GM10266 (cell line): Measurements from ENCODE around the gene DOLPP1.

Experiments
- DNase-seq: peaks from one replicate; pipeline ENCODE4 v3.0.0; 2012; ENCODE audit errors: extremely low spot score
- TF ChIP-seq, protein P1 (sequence below): IDR thresholded peaks from 2 replicates; pipeline ENCODE4 v1.5.1; 2012; ENCODE audit warnings: mild to moderate bottlenecking, low read depth; ENCODE audit not compliant: control insufficient read depth, insufficient read depth; ENCODE audit errors: missing control alignments

Gene DOLPP1

DNA sequence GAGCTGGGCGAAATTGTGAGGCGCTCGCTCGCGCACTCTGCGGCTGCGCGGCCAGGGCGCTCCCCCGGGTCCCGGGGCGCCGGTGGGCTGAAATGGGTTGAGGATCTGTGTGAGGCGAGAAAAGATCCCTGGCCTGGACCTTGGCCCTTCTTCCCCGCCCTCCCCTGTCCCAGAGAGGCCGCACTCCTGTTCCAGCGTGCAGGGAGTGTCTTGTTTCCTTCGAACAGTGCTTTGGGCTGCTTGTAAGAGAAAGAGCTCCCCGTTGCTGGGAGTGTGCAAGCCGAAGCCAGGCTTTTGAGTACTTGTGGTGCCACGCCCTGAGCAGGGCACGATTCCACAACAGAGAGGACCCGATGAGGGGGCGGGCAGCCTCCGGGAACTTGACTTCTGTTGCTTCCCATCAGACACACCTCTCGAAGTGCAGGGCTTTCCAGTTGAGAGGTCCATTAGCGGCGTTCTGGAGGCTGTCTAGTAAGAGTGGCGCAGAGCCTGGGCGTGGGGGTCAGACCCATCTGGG is 535 bp downstream of the DOLPP1 start:
- DNase-seq: peak; percentile 95
- TF ChIP-seq, protein P1, sequence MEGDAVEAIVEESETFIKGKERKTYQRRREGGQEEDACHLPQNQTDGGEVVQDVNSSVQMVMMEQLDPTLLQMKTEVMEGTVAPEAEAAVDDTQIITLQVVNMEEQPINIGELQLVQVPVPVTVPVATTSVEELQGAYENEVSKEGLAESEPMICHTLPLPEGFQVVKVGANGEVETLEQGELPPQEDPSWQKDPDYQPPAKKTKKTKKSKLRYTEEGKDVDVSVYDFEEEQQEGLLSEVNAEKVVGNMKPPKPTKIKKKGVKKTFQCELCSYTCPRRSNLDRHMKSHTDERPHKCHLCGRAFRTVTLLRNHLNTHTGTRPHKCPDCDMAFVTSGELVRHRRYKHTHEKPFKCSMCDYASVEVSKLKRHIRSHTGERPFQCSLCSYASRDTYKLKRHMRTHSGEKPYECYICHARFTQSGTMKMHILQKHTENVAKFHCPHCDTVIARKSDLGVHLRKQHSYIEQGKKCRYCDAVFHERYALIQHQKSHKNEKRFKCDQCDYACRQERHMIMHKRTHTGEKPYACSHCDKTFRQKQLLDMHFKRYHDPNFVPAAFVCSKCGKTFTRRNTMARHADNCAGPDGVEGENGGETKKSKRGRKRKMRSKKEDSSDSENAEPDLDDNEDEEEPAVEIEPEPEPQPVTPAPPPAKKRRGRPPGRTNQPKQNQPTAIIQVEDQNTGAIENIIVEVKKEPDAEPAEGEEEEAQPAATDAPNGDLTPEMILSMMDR: no peak

DNA sequence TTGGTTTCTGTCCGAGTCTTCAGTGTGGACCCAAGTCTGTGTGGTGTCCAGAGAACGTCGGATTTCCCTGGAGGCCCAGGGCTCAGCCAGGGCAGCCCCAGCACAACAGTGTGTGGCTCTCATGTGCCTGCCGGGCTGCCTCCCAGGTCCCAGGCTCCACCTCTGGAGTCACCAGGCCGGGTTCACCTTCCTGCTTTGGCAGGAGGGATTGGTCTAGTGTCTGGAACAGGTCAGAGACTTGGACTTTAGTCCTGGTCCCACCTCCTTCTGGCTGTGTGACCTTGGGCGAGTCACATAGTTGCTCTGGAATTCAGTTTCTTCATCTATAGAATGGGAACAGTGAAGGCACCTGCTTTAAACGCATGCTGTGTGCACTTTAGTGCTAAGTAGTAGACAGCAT is 3.2 kb downstream of the DOLPP1 start:
- DNase-seq: no peak
- TF ChIP-seq, protein P1: no peak

DNA sequence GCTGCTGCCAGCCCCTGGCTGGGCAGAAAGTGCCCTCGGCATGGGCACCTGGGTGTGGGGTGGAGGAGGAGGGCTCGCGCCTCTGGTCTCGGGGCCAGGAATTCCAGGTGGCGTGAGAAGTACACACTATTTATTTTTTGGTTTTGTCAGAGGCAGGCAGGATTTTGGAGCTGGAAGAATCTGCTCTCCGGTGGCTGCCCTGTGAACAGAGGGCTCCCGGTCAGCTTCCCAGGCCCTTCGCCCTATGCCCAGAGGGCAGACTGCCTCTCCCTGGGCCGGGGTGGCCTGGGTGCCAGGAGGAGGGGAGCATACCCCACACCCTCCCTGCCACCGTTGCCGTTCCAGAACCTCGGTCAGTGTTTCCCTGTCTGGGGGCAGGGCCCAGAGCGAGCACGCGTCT is 8.3 kb downstream of the DOLPP1 start:
- DNase-seq: no peak
- TF ChIP-seq, protein P1: no peak

DNA sequence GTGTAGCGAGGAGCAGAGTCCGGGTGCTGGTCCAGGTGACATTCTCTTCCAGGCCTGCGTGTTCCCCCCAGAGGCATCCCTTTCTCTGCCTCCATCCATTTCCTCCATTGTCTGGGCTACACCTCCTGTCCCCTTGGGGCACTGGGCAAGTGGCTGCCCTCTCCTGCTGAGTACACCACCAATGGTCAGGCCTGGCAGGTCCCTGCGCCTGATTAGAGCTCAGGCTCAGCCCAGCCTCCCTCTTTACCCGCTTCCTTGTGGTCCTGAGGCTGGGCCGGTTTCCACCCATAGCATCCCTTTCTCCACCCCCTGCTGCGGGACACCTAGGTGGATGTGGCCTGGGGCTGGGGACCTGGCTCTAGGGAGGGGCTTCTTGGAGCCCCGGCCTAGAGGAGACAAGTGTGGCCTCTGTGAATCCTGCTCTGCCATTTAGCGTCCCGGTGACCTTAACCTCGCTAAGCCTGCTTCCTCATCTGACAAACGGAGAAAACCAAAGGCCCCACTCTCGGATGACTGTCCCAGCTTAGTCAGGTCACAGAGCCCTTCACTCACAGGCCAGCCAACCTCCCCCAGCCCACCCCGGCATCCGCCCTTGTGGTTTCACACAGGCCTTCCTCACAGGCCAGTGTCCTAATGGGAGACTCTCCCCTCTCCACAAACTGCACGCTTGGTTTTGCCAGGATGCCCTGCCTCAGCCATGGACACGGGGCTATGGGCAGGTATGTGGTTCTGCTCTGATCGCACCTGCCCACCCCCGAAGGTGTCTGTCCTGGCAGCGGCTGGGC is 12.9 kb downstream of the DOLPP1 start:
- no peak for DNase-seq
- TF ChIP-seq, protein P1: no peak

DNA sequence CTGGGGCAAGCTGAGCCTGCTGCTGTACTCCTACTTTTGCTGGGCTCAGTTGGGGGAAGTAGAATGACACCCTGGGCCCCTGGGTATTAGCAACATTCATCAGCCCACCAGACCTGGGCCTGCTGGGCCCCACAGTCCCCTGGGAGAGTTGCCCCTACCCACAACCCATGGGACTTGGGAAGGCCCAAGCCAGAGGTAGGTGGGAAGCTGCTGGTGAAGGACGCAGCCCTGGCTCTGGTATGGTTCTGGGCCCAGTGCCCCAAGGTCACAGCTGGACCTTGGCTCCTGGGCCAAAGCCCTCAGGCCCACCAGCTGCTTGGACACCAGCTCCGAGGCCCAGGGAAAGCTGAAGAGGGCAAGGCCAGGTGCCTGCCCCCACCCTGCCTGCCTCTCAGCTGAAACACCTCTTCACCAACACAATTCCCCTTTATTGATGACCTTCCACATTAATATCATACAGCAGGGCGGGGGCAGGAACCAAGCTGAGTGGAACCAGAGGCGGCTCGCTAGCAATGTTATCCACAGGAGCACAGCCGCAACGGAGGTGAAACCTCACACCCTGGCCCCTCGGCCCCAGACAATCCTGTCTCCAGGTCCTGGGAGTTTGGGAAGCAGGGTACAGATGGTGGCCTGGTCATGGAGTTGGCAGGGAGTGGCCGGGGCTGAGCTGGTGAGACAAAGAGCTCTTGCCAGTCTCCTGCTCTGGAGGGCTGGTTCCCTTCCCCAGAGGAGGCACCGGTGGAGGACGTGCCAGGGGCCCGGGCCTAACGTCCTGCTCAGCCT is 13.7 kb downstream of the DOLPP1 start:
- DNase-seq: no peak
- TF ChIP-seq, protein P1: no peak

DNA sequence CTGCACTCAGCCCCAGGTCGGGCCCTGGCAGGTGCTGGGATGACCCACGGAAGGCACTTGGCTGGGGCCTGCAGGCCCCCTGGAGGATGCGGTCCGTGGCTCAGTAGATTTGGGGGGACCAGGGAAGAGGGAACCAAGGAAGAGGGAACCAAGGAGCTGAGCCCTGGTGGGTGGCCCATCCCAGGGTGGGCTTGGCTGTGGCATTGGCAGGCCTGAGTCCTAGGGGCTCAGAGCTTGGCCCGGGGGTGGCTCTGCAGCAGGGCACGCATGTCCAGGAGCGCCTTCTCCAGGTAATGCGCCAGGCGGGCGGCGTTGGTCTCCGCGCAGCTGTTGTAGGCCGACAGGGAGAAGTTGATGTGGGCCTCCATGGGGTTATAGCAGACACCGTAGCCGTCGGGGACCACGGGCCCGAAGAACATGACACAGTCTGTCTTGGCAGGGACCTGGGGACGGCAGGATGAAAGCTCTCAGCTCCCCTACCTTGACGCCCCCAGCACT is 14.3 kb downstream of the DOLPP1 start:
- TF ChIP-seq, protein P1: no peak
- DNase-seq: no peak
